GM18870 (cell line): ENCODE measurements around the gene ZBTB33.
A peak's percentile ranks its signal among the peaks of the same experiment; 100 is the strongest.

Experiments used
- ATAC-seq: cut with Tn5 transposase; IDR thresholded peaks from one replicate; pipeline ENCODE4 v1.9.1; 2021; ENCODE audit warnings: moderate library complexity; ENCODE audit not compliant: unreplicated experiment

Gene ZBTB33

DNA sequence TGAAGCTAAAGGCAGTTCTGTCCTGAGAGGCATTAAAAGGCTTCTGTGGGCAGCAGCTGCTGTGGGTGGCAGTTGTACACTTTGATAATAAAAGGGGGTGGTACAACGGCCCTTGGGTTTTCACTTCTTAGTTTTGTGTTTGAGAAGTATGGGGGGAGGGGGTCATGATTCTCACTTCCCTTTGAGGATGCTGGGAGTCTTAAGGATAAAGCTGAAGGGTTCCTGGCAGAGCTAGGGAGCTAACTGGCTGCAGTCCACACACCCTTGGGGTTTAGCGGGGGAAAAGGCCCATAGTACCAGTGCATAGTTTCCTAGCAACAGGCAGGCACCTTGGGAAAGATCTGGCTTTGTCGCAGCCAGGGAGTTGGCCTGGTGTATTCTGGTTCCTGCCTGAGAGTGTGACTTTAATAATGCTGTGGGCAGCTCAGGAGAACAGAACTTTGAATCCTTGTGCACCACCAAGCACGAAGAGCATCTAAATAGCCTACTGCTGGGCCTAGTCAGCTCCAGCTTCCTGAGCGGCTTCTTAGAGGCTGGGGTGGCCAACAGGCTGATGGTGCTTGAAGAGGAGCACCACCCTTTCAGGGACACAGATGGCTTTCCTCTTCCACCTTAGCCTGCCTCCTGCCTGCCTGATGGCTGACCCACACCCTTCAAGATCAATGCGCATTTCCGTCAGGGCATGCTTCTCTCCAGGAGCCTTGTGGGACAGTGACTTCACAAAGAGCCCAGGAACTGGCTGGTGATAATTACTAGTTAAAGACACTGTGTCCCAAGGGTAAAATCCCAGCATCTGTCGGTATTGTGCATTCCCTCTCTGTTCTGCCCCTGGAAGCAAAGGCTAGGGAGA is 12.5 kb downstream of the ZBTB33 start:
- ATAC-seq = no peak

- no peak for ATAC-seq
Measured at GRCh38 chrX:120264341-120264740, 13.7 kb downstream of the ZBTB33 start.

DNA sequence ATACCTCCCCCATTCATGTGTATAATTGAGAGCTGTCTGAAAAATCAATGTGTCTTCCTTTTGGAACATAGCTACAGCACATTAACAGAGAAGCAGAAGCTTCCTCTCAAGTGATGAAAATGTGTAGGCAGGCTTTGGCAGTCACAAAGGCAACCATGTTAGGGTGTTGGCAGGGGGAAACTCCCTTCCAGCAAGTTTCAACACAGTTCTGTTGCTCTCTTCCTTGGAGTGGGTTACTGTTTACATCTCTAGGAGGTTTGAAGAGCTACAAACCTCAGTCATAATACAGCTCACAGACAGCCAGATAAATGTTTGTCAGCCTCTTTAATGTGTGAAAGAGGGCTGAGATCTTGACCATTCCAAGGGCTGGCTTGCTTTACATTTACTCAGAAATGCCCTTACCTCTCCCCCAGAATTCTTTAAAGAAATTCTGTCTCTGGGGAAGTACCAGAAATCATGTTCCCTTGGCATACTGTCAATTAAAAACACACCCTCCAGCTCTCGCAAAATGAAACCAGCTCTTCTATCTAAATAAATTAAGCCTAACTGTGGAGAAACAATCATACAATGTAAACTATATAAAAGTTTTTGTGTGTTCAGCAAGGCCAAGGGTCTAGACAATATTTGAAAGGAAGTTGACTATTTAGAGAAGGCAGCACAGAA is 18.9 kb downstream of the ZBTB33 start:
- ATAC-seq = no peak

- ATAC-seq = no peak
Measured at GRCh38 chrX:120270567-120270966, 20.0 kb downstream of the ZBTB33 start.

DNA sequence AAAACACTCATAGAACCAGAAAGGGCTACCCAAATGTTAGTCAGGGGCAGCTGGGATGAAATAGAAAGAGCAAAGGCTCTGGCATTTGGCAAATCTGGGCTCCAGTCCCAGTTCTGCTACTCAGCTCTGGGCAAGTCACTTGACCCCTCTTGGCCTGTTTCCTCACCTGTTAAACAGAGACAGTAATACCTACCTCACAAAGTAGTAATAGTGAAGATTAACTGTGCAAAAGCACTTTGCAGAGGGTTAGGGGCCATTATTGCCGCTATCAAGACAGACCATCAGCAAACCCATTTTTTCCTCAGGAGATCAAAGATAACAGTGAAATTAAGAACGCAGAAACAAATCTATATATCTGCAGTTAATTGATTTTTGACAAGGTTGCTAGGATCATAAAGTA is 20.6 kb downstream of the ZBTB33 start:
- ATAC-seq = no peak

DNA sequence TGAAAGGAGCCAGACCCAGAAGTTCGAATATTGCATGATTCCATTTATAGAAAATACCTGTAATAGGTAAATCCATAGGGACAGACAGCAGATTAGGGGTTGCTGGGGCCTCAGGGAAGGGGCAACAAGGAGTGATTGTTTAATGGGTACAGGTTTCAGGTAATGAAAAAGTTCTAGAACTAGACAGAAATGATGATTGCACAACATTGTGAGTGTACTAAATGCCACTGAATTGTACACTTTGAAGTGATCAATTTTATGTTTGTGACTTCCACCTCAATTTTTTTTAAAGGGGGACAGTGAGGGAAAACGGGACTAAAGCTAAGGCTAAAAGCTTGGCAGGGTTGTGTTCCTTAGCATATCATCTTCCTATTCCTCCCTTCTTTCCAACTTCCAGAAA is 23.5 kb downstream of the ZBTB33 start:
- no peak for ATAC-seq

- ATAC-seq = no peak
Measured at GRCh38 chrX:120274958-120275357, 24.3 kb downstream of the ZBTB33 start.

DNA sequence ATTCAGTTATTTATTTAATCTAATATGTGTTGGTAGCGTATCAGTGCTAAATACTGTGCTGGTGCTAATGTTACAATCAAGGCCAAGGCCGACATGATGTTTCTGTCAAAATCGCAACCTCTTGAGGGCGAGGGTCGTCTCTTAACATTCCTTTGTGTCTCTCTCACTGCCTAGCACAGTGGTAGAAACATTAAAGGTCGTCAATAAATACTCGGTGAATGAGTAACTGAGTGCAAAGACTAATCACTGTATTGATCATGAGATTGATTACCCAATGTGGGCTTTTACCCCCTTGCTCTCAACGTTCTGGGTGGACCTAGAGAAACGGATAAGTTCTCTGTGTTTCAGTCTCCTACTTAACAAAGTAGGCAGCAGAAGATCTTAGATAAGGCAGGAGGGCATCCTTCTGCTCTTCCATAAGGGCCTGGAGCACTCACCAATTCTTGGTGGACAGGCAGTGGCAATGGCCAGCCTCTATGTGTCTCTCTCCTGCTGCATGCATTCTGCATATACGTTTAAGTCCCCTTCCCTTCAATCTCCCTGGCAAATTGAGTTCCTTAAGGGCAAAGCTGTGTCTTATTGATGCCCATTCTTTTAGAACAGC is 30.5 kb downstream of the ZBTB33 start:
- ATAC-seq = no peak

GRCh38 chrX:120281761-120282160 is 31.1 kb downstream of the ZBTB33 start:
- ATAC-seq = no peak

DNA sequence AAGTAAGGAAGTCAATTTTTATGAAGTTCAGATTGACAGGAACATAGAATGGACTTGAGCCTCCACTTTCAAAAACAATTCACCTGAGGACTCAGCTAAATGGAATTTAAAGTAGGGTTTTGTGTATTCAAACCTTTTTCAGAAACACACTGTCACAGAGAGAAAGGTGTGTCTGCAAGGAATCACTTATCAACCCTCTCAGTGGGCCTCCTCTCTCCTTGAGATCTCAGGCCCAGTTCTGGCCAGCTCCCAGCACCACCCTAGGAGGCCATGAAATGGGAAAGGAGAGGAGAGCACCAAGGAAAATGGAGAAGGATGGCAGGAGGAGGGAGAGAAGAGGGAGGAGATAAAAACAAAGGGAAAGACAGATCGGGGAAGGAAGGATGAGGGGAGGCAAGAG is 32.1 kb downstream of the ZBTB33 start:
- ATAC-seq = no peak

DNA sequence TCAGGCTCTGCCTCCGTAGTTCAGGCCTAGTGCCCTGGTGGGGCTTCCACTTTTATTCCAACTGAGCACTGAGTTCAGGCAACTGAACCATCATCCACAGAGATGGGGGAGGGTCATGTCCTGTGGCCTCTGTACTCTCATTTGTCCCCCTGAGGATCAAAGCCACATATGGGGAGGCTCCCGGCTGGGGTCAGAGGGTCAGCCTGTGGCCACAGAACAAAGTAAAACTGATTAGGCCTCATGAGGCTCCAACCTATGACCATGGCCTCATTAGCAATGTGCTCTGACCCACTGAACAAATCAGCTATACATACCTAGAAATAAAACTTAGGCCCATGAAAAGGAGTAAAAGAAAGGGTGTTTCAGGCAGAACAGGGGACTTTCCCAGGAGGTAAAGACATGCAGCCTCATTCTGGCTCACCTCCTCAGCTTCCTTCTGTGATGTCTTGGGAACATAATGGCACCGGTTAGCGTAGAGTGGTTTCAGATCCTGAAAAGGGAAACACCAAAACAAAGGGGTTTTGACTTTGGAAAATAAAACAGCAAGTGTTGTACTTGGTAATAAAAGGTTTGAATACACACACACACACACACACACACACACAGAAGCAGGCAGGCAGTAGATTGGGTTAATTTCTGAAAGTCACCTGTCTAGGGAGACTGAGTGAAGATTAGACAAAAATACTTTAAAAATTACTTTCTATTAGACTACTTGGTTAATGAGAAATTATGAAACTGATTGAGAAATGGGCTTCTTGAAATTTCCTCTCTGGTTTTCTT is 36.3 kb downstream of the ZBTB33 start:
- no peak for ATAC-seq

- peak; percentile 59 for ATAC-seq
Measured at GRCh38 chrX:120287513-120288112, 37.0 kb downstream of the ZBTB33 start.

GRCh38 chrX:120290107-120290506 is 39.5 kb downstream of the ZBTB33 start:
- no peak for ATAC-seq

- ATAC-seq = no peak
Measured at GRCh38 chrX:120291211-120291610, 40.6 kb downstream of the ZBTB33 start.

DNA sequence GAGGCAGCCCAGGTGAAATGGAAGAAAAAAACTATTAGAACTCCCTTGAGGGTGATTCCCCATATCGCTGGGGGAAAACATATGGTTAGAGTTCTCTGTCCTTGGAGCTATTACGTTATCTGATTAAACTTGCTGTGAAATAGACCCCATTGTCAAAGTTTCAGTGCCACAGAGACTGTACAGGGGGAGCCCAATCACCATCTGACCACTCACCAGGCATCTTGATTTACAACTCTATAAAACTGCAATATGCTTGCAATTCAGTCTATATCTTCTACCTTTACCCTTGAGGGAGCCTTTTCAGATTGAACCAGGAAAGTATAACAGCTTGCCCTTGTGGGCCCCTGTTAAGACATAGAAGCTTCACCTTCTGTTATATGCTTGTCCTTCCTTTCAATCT is 42.4 kb downstream of the ZBTB33 start:
- ATAC-seq = no peak

DNA sequence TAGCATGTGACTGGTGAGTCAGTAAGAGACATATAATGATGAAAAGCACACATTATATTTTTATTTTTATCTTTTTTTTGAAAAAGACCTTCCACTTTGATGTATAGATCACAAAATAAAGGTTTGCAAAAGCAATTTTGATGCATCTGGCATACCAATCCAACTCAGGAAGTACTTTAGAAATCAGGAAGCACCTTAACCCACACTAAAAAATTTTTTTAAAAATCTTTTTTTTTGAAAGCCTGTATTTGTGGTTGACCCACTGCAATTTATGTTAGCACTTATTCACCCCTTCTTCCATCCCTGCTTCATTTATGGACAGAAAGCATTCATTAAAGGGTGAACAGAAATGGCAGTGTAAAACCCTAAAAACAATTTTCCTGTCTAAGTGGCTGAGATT is 44.0 kb downstream of the ZBTB33 start:
- ATAC-seq = no peak

DNA sequence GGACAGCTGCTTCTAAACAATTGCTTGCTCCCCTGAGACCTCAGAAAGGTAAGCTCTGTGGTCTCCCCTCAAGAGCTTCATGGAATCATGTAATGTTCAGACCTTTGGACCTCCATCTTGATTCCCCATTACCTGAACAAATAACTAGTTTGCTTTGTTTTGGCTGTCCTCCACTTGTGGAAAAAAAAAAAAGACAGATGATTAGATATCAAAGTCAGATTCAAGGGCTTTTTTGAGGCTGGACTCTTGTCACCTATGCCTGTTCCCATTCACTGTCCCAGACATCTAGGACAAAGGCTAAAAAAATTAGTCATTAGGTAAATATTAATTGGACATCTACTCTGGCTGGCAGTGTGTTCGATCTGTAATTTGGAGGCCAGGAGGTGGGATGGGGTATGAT is 47.3 kb downstream of the ZBTB33 start:
- no peak for ATAC-seq

GRCh38 chrX:120299928-120300327 is 49.3 kb downstream of the ZBTB33 start:
- ATAC-seq = no peak

GRCh38 chrX:120301497-120301896 is 50.9 kb downstream of the ZBTB33 start:
- no peak for ATAC-seq

GRCh38 chrX:120301960-120302359 is 51.3 kb downstream of the ZBTB33 start:
- ATAC-seq = no peak

DNA sequence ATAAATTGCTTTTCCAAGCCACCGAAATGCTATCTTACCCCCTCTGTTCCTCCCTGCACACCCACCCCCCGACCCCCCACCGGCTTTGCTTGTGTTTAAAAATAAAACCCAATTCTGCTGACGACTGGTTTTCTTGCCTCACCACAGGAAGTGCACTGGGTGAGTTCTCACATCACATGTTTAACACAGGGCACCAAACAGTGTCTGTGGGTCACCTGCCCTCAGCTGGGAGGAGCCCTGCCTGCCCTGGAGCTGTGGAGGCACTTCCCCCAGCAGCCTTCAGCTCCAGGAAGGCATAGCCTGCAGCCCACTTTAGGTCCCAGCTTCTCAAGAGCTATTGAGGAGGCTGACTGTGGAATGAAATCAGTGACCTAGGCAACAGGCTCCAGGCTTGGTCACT is 51.8 kb downstream of the ZBTB33 start:
- peak; percentile 92 for ATAC-seq
